Loucy (cell line): Measurements from ENCODE around the gene ACSBG1.
"Not testable (repeated sequence)": the region's sequence is repeated elsewhere in the genome, so short reads cannot be mapped to it uniquely, and the experiment has no call there.

ENCODE experiments used
- CTCF ChIP-seq: fragments of 200-600 bp; sonication (generic); conservative IDR thresholded peaks from 2 replicates; pipeline ENCODE4 v1.5.1; 2014; ENCODE audit warnings: mild to moderate bottlenecking, antibody characterized with exemption, low read length
- EZH2phosphoT487 ChIP-seq: fragments of 200-600 bp; IDR thresholded peaks from 2 replicates; pipeline ENCODE4 v1.6.1; 2018; ENCODE audit warnings: antibody characterized with exemption, mild to moderate bottlenecking, moderate library complexity, borderline replicate concordance

- not testable (repeated sequence) for TF ChIP-seq CTCF, EZH2phosphoT487
These were observed 83.3 kb downstream of the ACSBG1 start for GRCh38 chr15:78151075-78151474.
